SKM-1 treated with dmso at 0.1 percent for 144 hours (cell line): ENCODE measurements around the gene PPFIBP2.

Source experiments
- DNase-seq: peaks from one replicate; lab custom pipeline; 2025; ENCODE audit not compliant: unreplicated experiment; lab: John Stamatoyannopoulos, UW

PPFIBP2 gene

DNA sequence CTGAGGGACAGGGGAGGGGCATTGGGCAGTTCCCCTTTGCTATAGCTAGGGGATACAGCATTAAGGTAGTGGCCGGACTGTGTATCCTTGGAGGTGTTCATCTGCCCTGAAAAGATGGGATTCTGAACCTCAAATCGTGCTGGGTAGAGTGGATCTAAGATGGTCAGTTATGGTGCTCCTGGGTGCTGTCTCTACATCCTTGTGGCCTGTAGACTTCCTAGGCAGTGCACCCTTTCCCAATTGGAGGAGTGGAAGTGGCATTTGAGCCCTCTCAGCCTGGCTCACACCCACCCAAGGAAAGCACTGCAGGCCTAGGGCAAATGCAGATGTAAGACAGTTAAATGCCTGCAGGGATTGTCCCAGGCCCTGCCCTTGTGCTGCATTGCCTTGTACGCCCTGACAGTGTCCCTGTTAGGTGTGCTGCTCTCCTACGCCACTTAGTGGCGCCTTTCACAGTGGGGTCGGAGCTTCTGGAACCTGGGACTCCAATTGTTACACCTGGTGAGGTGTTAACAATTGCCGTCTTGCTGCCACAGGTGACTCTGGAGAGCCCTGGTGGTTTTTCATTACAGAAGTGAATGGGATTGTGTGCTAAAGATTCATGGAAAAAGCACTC, 35.0 kb downstream of the PPFIBP2 start:
- no peak for DNase-seq

DNA sequence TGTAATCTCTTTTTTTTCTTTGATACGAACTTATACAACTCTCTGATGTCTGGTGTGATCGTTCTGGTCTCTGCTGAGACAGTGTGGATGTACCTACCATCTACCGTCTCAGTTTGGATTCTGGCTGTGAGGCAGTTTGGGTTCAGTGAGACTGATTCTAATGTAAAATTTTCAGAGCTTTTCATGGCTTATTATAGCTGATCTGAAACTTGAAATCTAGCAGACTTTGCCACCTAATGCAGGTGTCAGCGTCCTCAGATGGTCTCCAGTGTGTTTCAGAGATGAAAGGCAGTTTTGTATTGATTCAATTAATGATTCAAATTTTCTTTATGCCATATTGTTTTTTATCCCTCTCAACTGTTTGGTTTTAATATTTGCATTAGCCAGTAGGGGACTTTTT, 35.9 kb downstream of the PPFIBP2 start:
- no peak for DNase-seq

DNA sequence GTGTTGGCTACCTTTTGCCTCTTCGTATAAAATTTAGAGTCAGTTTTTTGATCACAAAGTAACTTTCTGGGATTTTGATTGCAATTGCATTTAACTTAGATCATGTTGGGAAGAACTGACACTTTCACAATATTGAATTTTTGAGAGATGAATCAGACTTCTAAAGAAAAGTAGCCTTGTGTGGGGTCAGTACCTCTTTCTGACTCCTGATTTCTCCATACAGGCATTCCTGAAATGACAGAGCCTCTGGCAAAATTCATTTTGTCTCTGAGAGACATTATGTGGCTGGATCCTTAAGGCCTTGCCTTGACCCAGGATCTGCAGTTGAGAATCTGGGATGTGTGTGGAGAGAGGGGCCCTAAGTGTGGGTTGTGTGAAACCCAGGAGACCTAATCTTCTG, 37.8 kb downstream of the PPFIBP2 start:
- DNase-seq, result no peak

DNA sequence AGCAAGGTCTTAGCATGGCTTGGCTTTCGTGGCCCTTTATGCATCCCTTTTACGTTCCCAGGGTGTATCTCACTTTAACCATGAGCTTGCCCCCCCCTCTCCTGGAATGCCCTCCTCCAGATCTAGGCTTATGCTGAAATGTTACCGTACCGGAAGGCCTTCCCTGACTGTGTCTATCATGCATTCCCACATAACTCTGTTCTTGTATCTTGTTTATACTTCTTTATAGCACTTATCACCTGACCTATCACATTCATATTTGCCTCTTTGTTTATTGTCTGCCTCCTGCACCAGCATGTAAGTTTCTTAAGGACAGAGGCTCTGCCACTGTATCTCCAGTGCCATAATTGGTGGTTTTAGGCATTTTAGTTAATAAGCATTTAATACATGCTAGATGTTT, 38.9 kb downstream of the PPFIBP2 start:
- no peak for DNase-seq

DNA sequence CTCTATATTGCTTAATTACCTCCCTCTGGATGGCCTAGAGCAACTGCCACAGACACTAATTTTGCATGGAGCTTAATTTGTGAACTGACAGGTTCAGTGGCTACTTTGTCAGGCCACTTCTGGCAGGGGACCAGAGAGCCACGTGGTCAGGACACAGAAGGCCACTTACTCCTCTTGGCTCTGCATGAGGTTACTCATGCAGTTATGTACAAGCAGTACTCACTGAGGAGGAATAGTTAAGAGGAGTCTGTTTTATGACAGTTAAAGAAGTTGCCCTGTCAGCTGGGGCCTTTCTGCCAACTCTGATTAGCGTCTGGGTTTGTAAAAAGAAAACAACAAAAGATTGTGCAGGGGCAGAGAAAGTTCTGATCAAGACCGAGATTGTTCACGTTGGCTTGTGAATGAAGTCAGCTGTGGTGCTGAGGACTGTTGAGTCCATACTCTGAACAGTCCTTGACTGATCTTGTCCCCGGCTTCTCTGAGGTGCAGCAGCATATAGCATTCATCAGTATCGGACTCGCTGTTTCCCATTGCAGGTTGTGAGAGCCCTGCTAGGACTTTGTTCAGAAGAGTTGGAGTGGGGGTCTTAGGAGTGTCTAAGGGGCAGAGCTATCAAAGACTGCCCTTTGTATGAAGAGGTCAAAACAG, 41.4 kb downstream of the PPFIBP2 start:
- no peak for DNase-seq

DNA sequence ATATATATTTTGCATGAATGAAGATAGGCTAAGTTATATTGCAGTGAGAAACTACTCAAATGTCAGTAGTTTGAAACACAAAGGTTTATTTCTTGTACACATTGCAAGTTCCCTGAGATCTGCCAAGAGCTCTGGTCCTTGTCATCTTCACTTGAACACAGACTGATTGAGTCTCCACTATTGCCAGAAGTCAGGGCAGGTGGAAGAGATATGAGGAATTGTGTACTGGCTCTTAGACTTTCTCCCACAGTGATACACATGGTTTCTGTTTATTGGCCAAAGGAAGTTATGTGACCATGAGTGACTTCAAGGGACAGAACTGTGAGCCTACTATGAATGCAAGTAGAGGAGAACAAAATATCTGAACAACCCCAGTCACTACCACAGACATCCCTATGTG, 44.2 kb downstream of the PPFIBP2 start:
- no peak for DNase-seq

DNA sequence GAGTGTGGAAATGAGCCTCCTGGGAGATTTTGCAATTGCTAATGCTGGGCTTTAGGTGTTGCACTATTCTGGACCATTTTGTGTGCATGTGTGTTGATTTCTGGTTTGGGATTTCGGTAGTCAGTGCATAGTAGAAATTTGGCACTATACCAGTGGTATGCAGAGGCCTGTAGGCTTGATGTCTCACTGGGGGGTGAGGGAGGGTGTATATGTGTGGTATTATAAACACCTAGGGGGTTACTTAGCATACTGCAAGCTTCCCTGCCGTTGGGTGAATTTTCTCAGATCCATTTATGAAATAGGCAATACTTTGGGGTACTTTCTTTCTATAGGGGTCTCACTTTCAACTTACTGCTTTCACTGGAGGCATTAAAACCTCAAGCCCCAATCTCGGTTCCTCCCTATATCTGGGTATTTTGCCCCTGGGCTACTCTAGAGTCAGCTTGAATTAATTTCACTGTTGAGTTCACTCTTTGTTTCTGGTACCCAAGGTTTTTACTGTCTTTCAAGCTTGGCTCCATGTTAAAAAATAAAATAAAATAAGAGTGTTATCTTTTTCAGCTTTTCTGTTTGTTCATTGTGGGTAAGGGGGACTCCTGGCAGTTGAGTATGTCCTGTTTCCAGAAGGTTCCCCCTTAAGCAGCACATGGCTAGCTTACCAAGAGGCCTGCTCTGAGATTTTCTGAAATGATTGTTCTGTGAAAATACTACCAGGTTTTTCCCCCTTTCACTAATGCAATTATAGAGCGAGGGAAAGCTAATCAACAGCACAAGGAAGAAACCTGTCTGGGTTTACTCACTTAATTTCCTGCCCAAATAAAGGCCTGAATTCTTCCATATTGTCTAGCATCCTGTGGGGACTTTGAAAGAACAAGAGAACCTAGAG, 45.8 kb downstream of the PPFIBP2 start:
- no peak for DNase-seq

DNA sequence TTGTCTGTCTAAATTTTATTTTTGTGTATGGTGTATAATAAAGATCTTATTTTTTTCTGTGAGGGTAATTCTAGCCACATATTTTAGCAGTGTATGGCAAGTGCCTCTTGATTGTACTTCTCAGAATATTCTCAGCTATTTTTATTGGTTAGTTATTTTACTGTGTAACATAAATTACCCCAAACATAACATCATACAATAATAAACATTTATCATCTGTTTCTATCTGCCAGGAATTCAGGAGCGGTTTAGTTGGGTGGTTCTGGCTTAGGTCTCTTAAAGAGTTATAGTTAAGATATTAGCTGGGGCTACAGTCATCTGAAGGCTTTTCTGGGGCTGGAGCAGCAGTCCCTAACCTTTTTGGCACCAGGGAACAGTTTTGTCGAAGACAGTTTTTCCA, 47.8 kb downstream of the PPFIBP2 start:
- DNase-seq, result no peak

DNA sequence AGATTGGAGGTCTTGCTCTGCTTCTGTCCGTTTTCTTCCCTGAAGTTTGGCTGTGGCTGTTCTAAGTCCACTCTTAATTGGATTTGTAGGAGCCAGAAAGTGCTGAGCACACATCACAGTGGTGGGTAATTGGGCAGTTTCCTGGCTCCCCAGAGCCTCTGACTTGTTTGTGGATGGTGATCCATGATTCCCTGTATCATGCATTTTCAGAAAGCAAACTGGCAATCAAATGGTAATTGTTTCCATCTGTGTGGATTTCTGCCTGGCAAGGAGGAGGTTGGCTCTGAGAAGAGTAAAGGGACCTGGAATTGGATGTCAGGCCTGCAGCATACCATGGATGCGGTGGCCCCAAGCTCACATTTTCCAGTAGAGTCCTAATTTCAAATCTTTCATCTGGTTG, 49.5 kb downstream of the PPFIBP2 start:
- no peak for DNase-seq

DNA sequence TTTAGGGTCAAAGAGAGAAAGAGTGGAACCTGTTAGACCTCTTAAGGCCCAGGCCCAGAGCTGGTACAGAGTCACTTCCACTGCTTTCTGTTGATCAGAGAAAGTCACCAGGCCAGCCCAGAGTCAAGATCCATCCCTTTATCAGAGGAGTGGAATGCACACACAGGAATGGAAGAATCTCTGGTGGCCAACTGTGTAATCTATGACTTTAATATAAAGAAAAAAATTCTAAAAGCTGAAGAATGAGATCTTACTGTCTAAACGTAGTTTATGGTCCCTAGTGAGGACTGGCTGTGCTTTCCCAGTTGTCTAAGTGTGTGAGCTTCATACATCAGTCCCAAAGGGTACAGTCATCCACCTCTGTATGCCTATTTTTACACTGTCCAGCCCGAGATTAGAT, 51.0 kb downstream of the PPFIBP2 start:
- no peak for DNase-seq

DNA sequence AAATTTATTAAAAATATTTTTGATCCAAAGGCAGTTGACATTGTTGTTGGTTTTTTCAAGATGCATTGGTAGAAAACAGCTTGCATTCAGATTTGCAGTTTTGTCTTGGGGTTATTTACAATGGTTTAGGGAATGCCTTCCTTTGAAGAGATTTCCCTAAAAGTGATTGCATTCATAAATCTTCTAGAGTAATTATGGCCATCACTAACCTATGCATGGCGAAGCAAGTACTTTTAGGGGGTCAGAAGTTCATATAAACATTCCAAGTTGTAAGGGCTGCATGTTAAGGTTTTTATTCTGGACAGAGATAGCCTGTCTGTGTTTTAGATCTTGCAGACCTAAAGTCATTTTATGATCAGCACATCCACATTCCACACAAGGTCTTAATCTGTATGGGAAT, 53.5 kb downstream of the PPFIBP2 start:
- no peak for DNase-seq

DNA sequence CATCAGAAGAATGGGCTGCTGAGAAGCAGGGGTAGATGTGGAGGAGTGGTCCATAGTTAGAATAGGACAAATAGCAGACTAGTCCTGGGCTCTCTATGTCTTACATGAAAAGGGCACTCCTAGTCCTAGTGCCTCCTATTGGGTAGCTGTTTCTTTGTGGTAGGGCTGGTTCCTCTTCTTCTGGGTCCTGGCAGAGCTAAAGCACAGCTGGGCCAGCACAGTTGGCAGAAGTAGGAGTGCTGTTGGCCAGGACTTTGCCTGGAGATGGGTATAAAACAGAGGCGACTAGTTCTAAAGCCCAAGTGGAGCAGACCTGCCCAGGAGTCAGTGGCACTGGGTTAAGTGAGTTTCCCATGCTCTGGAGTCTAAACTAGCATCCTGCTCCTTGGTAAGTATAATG, 55.2 kb downstream of the PPFIBP2 start:
- DNase-seq, result no peak

DNA sequence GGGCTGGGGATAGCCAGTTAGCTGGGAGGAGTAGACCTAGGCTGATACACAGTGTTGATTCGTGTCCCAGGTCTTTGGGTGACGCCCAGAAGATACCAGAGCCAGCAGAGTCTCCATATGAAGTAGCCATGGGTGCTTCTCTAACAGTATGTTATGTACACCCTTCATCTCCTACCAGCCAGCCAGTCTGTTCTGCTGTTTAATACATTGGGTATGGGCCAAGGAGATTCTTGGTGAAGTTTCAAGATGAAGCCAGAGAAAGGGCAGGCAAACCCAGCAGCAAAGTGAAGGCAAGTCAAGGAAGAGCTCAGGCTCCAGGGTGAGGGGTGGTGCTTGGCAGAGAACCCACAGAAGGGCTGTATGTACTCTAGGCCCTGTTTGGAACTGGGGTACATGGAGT, 56.4 kb downstream of the PPFIBP2 start:
- DNase-seq, result no peak

DNA sequence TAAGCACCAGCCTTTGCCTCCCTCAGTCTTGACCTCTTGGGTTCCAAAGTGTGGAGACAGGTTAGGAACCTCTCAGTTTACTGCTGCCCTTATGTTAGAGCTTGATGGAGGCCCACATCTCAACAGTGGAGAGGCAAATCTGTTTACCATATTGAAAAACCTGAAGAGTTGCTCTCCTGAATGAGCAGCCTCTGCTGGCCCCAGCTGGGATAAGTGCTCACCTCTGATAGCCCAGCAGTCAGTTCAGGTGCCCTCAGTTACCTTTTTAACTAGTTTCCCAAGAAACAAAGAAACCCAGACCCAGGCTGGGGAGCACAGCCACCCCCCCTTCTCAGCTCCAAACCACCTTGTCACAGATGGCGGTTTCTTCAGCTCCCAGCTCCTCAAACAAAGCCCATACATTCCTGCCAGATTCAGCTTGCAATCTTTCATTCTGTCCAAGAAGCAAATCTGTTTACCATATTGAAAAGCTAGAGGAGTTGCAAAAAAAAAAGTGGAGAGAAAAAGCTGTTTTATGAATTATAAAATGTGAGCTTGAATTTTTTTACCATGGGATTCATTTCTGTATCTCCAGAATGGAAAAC, 57.2 kb downstream of the PPFIBP2 start:
- DNase-seq, result no peak

DNA sequence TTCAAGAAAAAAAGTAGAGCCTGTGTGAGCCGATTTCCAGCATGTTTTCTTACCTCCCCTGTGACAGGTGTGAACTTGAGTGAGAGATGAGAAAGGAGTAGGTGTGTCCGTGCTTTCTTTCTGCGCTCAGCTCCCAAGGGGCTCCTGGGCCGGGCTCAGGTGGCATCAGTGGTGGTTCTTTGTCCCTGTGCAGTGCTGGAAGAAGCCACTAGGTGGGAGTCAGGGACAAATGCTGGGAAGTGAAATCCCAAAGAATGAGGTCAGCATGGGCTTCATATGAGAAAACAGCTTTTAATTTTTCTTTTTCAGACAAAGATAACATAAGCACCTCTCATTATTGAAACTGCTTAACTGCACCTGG, 57.8 kb downstream of the PPFIBP2 start:
- DNase-seq, result no peak

DNA sequence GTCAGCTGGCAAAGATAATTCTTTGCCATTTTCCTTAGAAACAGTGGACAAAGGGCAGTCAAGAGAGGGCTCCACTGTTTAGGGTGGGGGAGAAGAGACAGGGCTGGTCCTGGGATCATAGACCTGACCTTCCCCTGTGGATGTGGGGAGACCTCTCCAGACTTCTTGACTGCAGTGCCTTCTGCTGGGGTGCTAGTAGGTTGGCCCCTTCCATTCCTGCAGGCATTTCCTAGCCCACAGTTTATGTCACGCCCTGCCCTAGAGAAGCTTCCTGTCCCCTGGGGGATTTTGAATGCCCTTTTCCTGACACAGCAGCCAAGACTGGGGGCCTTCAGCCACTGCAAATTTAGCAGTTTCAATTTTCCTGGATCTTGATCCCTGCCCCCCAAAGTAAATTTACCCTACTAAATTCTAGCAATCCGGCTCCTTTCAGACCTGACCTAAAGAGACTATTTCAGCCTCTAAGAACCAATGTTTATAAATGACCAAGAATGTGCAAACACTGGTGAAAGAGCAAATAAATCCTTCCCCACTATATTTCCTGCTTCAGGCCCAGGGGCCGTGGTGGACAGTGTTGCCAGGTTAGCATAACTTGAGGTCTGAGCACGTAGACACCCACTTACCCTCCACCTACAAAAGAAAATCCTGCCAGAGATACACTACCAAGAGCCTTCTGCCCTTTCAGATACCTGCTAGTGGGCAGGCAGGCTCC, 58.4 kb downstream of the PPFIBP2 start:
- DNase-seq, result no peak

DNA sequence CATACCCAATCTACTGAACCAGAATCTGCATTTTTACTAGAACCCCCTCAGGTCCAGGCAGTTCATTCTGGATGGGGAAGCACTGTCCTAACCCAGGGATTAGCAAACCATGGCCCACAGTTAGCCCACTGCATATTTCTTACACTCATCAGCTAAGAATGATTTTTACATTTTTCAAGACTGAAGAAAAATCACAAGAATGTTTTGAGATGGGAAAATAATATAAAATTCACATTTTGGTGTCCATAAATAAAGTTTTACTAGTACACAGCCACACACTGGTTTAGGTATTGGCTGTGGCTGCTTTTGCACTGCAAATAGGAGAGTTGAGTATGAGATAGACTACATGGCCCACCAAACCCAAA, 59.4 kb downstream of the PPFIBP2 start:
- no peak for DNase-seq

DNA sequence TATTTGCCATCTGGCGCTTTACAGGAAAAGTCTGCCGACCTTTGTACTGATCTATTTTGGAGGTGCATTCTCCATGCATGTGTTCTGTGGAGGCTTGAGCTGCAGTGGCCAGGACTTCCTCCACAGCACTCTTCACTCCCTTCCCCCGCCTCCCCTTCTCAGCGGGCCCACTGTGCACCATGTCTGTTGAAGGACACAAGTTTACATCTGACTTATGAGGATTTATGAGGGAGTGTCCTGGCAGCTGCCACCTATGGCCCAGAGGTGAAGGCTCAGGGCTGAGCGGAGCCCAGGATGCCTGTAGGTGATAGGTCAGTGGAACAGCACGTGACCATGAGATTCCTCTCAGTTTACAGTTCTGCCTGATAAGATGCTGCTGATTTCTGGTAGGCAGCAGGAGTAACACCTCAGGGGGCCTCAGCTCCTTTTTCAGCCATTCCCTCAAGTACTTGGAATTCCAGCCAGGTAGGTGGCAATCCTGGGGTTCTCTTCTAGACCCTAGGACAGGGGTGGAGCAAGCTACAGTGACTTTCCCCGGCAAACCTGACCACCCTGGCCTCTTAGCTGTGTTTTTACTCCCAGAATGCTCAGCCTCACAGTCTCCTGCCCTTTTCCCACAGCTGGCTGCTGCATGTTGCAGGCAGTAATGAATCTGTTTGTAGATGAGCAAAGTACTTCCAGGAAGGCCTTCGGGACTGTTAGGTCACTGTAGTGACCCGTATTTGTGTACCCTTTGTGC, 59.9 kb downstream of the PPFIBP2 start:
- no peak for DNase-seq

DNA sequence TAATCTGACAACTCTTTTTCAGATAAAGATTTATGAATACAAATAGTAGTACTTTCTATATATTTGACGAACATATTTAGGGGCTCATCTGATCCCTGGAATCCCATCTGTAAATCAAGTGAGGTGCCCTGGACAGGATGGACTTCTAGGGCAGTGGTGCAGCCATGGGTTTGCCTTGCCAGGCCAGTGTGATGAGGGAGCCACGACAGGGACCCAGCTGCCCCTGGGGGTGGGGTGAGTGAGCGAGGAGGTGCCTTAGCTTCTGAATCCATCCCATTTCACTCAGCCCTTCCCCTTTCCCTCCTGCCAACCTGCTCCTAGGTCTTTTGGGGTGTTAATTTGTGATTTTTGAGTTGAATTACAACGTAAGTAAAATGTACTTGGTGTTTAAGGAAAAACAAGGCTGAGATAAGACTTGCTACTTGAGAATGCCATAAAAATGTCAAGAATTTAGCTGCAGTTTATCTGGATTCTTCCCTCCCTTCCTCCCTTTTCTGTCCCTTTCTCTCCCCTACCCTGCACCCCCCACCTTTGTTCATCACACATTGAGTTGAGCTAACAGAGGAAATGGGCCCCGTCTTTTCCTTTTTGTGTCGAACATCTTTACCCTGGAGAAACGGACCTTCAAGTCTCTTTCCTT, 60.8 kb downstream of the PPFIBP2 start:
- no peak for DNase-seq
